GM13977 (cell line): ENCODE data around the gene FAM168A.

Source experiments
- DNase-seq: peaks from one replicate; pipeline ENCODE4 v3.0.0; 2012; ENCODE audit warnings: low spot score
- in situ Hi-C: fragments of 300-500 bp; cut with MboI; formaldehyde crosslinking; loops from one replicate; pipeline ENCODE4 v1.12.0; 2022; ENCODE audit warnings: low sequenced_read_pairs, low pct_unique_long_range_greater_than_20kb, mixed read lengths, inconsistent platforms; ENCODE audit not compliant: unreplicated experiment
- TF ChIP-seq, protein P1 (sequence below): IDR thresholded peaks from 2 replicates; pipeline ENCODE4 v1.5.1; 2012; ENCODE audit warnings: mild to moderate bottlenecking, control low read depth; ENCODE audit not compliant: insufficient read depth; ENCODE audit errors: extremely low read depth, missing control alignments

Gene FAM168A

DNA sequence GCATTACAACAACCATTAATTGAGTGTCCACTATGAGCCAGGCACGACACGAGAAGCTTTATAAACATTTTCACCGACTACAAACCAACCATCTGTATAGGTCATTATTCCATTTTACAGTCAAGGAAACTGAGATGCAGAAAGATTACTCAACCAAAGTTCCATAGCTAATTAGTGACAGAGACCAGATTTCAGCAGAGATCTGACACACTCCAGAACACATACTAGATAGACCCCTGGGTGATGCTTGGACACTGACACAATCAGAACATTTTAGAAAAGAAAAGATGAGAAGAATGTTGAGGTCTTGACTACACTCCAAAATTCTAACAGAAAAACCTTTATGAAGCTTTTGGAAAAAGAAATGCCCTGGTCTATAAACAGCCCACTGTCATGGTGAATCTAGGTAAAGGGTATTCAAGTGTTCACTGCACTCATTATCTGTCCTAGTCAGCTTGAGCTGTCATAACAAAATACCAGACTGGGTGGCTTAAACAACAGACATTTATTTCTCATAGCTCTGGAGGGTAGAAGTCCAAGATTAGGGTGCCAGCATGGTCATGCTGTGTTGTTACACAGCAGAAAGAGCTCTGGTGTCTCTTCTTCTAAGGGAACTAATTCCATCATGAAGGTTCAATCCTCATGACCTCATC, 132.8 kb downstream of the FAM168A start:
- DNase-seq = no peak
- TF ChIP-seq, protein P1, sequence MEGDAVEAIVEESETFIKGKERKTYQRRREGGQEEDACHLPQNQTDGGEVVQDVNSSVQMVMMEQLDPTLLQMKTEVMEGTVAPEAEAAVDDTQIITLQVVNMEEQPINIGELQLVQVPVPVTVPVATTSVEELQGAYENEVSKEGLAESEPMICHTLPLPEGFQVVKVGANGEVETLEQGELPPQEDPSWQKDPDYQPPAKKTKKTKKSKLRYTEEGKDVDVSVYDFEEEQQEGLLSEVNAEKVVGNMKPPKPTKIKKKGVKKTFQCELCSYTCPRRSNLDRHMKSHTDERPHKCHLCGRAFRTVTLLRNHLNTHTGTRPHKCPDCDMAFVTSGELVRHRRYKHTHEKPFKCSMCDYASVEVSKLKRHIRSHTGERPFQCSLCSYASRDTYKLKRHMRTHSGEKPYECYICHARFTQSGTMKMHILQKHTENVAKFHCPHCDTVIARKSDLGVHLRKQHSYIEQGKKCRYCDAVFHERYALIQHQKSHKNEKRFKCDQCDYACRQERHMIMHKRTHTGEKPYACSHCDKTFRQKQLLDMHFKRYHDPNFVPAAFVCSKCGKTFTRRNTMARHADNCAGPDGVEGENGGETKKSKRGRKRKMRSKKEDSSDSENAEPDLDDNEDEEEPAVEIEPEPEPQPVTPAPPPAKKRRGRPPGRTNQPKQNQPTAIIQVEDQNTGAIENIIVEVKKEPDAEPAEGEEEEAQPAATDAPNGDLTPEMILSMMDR = no peak
- in situ Hi-C loops = no loop called here

DNA sequence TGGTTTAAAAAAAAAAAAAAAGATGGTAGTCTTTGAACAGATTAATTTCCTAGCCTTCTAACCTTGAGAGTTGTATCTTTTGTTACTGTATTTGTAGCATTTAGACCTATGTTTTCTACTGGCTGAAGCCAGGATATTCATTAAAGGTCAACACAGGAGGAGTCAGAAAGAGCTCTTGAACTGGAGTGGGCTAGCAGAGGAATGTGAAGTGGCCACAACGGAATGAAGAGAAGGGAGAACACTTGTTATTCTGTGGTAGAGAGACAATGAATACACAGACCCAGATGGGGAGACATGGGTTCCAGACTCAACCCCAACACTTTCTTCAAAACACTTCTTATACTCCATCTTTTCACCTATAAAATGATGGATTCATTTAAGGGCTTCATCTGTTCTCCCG, 133.6 kb downstream of the FAM168A start:
- no peak for DNase-seq
- in situ Hi-C loops = no loop called here
- TF ChIP-seq, protein P1 = no peak

DNA sequence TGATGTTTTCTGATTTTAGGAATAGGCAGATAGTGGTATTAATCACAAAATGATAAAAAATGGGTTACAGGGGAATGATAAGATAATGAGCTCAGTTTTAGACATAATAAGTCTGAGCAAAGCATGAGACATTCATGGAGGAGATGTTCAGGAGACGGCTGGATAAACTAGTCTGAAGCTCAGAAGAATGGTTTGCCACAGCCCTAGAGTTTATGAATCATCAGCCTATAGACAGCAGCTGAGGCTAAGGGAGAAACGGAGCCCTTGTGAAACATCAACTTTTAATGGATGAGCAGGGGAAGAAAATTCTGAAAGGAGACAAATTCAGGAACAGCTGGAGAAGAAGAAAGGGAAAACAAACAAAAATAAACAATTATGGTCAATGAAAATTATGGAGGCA, 134.6 kb downstream of the FAM168A start:
- in situ Hi-C loops = no loop called here
- TF ChIP-seq, protein P1 = no peak
- DNase-seq = no peak

DNA sequence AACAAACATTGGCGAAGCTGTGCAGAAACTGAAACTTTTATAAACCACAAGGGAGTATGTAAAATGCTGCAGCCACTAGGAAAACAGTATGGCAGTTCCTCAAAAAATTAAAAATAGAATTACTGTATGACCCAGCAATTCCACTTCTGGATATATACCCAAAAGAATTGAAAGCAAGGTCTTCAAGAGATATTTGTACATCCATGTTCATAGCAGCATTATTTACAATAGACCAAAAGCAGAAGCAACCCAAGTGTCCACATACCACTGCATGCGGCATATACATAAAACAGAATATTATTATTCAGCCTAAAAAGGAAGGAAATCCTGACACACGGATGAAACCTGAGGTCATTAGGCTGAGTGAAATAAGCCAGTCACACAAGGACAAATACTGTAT, 135.9 kb downstream of the FAM168A start:
- in situ Hi-C loops = no loop called here
- no peak for DNase-seq
- TF ChIP-seq, protein P1 = no peak

DNA sequence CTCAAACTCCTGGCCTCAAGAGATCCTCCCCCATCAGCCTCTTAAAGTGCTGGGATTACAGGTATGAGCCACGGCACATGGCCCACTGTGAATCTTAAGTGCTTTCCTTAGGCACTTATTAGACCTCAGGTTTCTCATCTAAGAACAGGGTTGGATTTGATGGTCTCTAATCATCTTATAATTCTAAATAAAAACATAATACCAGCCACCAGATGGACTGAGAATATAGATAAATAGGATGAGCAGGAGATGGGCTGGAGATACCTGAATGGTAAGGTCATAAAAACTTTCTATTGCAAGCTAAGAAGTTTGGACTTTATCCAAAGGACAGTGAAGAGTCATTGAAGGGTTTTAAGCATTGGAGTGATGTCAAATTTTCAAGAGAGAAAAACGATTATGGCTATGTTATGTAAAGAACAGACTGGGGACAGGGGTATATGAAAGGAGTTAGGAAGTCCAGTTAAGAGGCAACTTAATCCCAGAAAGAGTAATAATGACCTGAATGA, 136.5 kb downstream of the FAM168A start:
- in situ Hi-C loops = no loop called here
- no peak for DNase-seq
- TF ChIP-seq, protein P1 = no peak

DNA sequence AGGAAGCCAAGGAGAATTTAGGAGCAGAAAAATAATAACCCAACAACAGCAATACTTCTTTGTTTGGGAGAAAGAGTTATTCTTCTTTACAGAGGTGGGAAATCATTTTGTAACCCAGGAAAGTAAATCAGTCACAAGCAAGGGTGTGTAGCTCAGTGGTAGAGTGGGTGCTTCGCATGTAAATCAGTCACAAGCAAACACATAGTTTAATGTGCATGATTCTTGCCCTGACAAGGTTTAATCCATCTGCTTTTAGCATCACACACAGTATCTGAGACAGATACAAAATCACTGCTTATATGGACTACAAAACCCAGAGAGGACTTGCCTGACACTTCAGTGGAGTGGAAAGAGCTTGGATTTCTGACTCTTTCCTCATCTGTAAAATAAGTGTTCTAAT, 139.7 kb downstream of the FAM168A start:
- DNase-seq = no peak
- in situ Hi-C loops = no loop called here
- TF ChIP-seq, protein P1 = no peak

DNA sequence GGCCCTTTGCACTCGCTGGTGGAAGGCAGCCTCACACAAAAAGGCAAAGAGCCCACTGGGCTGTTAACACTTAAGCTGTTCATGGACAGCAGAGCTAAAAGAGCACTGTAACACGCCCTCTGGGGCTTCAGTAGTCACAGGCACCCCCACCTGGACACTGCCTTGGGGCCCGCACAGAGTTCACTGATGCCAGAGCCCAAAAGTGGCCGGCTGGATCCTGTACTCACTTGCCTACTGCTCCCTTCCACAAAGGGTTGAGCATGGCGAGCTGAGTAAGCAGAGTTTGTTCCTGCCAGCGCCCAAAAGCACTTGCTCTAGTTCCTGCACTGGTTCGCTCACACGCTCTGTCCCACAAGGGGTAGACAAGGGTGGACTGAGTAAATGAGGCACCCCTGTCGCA, 142.9 kb downstream of the FAM168A start:
- in situ Hi-C loops = no loop called here
- TF ChIP-seq, protein P1 = no peak
- DNase-seq = no peak
